GM19351 (cell line): ENCODE data around the gene CORO2A.
"Not testable (repeated sequence)": the region's sequence is repeated elsewhere in the genome, so short reads cannot be mapped to it uniquely, and the experiment has no call there.

Experiments
- ATAC-seq: cut with Tn5 transposase; IDR thresholded peaks from one replicate; pipeline ENCODE4 v1.9.1; 2021; ENCODE audit warnings: mild to moderate bottlenecking, moderate library complexity; ENCODE audit not compliant: unreplicated experiment

The CORO2A gene

DNA sequence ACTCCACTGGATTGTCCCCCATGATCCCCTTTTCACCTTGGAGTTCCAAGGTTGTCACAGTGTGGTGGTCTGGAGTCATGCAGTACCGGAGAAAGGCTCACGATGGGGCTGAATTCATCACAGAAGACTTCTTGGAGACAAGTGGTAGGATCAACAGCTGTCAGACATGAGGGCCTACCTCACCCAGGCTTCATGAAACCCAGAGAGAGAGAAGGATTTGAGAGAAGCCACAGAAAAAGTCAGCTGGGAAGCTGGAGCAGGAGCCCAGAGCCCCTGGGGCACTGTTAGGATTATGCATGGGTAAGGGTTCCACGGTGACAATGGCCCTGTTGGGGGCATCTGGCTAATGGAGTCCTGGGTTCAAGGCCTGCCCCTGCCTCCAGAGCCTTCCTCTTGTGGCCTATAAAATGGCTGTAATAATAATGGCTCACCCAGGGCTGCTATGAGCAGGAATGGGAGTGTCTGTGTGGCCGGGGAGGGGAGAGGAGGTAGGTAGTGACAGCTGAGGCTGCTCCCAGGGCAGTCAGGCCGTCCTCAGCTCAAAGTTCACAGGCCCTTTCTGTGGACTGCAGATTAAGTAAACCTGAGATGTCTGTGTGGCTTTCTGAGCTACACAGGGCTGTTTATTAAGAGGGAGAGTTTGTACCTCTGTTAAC is 74.3 kb downstream of the CORO2A start:
- peak; percentile 37 for ATAC-seq

DNA sequence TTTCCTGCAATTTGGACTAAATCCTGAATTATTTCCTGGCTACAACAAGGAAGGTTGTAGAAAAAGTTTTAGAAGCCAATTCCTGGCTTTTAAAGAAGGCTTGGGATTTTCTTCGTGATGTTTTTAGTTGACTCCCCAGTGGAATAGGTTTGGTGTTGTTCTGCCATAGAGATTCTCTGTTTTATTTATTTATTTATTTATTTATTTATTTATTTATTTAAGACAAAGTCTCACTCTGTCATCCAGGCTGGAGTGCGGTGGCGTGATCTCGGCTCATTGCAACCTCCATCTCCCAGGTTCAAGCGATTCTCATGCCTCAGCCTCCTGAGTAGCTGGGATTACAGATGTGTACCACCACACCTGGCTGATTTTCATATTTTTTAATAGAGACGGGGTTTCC is 75.3 kb downstream of the CORO2A start:
- ATAC-seq, result not testable (repeated sequence)

DNA sequence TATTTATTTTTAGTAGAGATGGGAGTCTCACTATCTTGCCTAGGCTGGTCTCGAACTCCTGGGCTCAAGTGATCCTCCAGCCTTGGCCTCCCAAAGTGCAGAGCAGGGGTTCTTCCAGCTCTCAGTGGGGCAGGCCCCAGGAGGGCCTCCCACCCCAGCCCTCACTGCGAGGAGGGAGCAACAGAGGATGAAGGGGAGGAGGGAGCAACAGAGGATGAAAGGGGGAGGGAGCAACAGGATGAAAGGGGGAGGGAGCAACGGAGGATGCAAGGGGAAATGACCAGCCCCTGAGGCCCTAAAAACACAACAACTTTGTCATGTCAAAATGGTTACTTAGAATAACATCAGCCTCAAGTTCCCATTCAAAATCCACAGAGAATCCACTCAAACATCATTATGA is 83.4 kb downstream of the CORO2A start:
- ATAC-seq, result peak; percentile 6

DNA sequence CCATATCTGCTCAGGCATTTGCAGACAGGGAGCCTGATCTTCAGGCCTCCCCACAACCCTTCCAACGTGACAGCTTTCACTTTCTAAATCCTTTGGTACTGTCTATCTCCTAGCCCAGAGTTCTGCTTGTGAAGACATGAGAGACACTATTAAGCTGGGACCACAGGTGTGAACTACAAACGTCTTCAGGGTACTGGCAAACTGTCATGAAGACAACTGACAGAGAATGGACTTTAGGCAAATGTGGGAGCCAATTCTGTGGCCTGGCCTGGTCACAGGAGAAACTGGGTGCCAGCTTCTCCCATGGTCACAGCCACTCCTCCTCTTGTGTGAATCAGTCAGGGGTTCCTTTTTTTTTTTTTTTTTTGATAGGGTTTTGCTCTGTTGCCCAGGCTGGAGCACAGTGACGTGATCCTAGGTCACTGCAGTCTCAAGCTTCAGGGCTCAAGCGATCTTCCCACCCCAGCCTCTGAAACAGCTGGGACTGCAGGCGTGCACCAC is 83.9 kb downstream of the CORO2A start:
- ATAC-seq, result peak; percentile 89

DNA sequence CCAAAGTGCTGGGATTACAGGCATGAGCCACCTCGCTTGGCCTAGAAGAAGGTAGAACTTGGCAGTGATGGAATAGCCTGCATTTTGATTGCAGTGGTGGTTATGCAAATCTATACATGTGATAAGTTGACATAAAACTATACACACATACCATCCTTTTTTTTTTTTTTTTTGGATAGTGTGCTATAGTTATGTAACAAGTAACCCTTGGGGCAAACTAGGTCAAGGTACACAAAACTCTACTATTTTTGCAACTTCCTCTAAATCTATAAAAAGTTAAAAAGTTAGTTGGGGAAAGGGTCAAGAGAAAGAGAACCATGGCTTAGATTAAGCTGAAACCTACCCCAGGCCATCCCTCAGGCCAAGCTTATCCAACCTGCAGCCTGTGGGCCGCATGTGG is 84.5 kb downstream of the CORO2A start:
- peak; percentile 28 for ATAC-seq

DNA sequence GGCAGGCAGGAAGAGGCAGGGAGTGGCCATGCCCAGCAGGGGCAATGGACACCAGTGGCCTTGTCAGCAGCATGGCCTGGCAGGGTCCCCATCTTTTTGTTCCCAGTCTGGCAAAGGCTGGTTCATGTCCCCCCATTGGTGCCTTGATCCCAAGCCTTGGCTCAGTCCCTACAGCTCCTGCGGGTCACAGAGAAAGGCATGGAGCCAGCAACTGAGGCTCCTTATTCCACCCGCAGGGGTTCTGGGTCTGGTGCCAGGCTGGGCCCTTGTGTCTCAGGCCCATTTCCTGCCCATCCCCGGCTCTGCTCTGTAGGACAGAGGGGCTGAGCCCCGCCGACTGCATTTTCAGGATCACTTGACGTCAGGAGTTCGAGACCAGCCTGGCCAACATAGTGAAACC is 87.4 kb downstream of the CORO2A start:
- ATAC-seq, result no peak

DNA sequence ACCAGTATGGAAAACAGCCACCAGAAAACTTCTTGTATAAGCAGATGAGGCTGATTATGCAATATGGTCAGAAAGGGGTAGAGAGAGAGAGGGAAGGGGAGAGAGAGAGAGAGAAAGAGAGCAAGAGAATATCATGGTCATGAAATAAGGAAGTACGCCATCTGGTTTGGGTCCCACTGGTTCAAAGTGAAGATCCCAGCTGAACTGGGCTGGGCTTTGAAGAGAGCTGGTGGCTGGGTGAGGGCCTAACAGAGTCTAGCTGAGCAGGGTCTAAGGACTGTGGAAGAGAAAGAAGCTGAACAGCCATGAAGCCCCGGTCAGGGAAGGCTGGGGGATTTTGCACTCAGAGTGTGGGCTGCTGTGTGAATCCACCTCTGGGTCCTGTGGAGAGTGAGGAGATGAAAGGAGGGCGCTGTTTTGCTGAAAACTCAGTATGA is 88.0 kb downstream of the CORO2A start:
- no peak for ATAC-seq

DNA sequence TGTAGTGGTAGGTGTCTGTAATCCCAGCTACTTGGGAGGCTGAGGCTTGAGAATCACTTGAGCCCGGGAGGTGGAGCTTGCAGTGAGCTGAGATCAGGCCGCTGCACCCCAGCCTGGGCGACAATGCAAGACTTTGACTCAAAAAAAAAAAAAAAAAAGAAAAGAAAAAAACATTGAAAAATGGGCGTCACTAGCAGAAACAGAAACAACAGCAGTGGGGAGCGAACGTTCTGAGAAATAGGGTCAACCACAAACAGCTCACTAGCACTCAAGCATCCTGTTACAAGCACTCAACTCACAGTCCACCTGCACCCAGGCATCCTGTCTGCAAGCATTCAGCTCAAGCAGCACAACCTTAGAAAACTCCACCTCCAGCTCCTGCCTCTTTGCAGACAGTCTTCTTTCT is 90.6 kb downstream of the CORO2A start:
- peak; percentile 99 for ATAC-seq

DNA sequence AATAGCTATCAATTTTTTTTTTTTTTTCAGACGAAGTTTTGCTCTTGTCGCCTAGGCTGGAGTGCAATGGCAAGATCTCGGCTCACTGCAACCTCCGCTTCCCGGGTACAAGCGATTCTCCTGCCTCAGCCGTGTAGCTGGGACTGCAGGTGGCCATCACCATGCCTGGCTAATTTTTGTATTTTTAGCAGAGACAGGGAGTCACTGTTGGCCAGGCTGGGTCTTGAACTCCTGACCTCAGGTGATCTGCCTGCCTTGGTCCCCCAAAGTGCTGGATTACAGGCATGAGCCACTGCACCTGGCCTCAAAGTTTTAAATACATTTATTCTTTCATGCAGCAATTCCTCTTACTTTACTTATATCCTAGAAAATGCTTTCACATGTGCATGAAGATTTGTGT is 91.0 kb downstream of the CORO2A start:
- ATAC-seq, result peak; percentile 2

DNA sequence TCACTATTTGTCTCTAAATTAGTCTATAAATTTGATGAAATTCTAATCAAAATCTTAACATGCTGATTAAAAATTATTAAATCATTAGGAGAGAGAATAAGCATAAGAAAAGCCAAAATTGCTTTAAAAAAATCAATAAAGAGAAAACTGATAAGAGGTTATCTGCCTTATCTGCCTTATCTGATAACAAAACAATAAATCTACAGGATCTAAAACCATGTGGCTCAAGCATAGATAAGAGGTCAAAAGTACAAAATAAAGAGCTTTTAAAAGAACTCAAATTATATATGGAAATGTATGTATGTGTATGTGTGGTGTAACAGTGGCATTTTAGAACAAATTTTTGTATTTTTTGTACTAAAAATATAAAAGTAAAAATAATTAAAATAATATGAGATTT is 92.0 kb downstream of the CORO2A start:
- no peak for ATAC-seq

DNA sequence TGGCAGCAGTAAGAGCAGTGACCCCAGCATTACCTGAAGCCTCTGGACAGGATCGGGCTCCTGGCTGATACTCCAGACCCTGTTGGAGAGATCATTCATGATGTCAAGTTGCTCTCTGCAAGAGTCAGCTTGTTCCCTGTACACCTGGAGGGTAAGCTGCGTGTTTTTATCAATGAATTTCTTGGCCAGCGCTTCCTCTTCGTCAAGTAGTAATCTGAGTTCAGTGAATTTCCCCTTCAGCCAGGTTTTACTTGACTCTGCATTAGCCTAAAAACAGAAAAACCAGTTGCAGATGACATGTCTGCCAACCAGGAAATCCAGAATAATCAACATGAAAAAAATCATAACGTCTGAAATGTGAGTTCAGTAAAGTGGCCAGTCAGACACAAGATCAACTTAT is 92.5 kb downstream of the CORO2A start:
- ATAC-seq, result no peak

DNA sequence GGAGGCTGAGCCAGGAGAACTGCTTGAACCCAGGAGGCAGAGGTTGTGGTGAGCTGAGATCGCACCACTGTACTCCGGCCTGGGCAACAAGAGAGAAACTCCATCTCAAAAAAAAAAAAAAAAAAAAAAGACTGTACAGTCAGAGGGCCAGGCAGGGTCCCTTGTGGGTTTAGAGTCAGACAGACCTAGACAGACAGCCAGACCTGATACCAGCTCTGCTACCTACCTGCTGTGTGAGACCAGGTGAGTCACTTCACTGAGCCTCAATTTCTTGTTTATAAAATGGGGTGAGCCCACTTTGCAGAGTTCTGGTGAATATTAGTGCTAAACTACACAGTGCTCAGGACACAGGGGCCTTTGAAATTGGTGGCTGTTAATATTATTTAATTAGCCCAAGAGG is 93.1 kb downstream of the CORO2A start:
- ATAC-seq, result no peak

DNA sequence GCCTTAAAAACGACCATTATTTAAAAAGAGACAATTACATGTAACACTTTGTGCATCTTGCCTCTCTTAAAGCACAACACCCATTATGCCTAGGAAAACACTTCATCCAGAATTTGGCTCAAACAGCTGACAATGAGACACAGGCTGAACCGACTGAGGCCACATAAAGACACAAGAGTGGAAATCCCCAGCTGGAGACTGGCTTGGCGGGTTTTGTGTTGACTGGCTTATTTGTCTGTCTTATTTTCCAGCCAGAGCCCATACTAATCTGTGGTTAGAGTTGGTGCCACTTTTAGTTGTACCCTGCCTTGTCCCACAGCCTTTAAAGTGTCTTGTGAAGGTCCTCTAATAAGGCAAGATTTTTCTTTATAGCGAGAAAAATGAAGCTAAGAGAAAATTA is 94.6 kb downstream of the CORO2A start:
- ATAC-seq, result no peak

DNA sequence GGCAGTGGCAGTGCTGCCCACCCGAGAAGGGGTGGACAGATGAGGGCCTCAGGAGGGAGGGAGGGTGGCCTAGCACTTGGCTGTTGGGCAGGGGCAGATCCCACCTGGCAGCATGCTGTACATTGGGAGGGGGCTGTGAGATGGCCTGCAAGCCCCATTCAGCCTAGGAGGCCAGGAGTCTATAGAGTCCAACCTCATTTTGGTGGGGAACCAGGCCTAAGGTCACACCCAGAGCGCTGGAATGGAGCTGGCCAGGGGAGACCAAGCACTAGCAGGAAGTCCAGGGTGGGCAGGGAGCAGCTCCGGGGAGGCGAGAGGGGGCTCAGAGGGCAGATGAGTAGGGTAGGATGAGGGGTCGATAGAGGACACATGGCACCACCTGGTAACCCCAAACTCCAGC is 96.3 kb downstream of the CORO2A start:
- ATAC-seq, result no peak

DNA sequence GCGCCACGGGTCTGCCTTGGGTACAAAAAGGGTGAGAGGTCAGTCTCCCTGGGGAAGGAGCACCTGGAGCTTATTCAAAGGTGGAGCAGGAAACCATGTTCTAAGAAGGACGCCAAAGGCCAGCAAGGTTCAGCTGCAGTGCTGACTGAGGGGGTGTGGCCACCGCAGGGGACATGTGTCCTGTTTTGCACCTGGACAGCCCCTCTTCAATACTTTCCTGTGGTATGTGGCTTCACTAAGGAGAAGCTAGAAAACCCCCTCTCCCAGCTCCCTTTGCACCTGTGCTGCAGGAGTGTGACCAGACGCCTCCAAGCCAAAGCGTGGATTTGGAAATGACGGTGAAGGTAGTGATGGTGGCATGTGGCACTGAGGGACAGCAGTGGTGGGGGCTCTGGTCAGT is 97.0 kb downstream of the CORO2A start:
- no peak for ATAC-seq

DNA sequence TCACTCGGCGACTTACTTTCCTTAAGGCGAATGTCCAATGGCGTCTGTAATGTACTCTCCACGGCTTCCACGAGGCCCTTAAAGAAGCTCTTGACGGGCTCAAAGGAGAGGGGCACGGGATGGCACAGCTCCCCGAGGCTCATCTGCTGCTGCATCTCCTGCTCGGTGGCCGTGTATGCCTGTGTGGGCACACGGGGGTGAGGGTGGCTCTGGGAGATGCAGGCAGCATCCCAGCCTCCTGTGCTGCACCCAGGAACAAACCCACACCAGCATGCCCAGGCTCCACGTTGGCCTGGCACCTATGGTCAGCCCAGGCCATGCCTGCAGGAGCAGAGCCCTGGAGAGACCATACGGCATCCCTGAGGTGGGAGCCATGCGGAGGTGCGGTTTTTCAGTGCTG is 97.6 kb downstream of the CORO2A start:
- ATAC-seq, result no peak

DNA sequence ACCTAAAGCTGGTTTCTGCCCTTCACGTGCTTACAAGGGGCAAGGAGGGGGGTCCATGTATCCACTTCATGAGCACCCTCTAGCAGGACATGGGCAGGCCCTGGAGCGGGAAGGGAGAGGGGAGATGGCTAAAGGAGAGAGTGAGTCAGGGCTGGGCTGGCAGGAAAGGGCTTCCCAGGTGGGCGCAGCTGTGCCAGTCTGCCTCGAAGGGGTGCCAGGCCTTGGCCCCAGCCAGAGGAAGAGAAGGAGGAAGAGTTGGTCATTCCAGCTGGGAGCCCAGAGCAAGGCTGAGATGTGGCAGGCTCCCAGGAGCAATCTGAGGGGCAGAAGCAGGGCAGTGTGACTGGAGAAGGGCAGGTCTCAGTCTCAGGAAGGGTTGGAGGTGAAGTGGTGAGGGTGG is 98.1 kb downstream of the CORO2A start:
- ATAC-seq, result no peak

DNA sequence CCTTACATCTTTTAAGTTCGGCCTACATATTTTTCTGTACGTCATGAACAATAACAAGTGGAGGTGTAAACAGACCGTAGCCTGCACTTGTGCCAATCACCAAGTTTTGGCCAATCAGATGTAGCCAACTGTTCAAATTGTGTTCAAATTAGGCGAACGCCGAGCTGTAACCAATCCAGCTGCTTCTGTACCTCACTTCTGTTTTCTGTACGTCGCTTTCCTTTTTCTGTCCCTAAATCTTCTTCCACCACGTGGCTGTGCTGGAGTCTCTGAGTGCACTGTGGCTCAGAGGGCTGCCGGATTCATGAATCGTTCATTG is 99.9 kb downstream of the CORO2A start:
- no peak for ATAC-seq

DNA sequence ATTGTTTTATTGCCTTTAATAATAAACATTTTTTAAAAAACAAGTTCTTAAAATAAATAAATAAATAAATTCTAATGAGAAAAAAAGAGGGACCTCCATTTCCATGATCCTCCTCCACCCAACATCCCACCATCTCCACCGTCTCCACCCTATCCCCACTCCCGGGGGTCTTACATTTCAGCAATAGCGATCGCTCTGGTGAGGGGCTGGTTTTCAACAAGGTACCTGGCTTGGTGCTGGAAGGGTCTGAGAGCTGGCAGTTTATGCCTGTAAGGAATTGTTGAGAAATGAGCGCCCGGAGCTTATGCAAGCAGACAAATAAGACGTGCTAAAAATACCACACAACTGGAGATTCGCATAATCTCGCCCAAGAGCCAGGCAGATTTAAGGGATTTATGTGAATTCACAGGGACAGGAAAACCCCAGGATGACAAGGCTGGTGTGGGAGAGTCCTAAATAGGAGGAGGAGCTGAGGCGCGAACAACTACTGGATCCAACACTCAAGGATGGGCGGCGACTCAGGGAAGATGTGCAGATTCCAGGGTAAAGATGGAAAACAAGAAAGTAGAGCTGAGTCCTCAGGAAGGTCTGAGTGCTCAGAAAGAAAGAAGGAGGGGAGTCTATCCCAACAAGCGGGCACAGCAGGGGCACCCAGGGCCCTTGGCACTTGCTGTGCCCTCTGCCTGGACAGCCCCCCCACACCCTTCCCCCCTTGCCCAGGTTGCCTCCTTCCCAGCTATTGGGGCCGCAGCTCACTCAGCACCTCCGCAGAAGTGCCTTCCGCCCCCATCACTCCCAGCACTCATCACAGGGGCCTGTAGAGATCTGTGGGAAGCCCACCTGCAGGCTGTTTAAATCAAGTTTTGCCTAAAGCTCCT is 100.5 kb downstream of the CORO2A start:
- ATAC-seq, result no peak

DNA sequence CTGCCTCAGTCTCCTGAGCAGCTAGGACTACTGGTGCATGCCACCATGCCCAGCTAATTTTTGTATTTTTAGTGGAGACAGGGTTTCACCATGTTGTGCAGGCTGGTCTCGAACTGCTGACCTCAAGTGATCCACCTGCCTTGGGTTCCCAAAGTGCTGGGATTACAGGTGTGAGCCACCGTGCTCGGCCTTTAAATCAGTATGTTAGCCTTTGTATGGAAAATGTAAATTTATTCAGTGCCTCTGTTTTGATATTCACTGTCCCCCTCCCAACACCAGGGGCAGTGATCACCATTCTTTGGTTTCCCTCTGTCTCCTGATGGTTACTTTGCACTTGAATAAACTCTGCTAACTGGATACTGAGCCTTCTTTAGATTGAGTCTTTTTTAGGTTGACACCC is 101.8 kb downstream of the CORO2A start:
- ATAC-seq, result not testable (repeated sequence)

DNA sequence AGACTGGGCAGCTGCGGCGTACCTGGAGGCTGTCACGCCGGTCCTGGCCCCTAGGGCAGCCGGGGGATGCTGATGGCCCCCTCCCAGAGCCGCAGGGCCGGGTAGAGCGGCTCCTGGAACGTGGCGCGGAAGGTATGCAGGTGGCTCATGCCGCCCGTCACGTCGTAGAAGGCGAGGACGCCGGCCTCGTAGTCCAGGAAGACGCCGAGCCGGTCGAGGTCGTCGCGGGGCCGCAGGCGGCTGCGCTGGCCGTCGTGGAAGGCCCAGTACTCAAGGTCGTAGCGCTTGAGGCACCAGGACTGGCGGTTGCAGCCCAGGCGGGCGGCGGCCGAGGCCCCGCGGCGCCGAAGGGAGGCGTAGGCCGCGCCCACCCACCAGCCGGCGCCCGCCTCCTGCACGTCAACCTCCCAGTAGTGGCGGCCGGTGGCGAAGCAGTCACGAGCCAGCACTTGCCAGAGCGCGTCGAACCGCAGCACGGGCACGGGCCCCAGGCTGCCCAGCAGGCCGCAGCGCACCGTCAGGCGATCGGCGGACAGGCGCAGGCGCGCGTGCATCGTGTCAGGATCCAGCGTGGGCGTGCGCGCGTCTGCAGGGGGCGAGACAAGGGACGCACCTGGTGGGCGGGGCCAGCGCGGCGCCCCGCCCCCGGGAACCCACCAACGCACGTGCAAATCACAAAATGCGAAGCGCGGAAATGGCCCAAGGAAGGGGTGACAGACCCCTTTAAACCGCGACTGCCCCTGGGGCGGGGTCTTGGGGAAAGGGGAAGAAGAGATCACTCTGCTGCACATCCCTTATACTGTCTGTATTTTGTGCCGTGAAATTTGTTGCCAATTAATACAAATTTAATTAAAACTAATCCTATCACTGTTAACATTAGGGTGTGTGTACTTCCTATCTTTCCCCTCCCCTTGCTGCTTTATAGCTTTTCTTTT is 104.8 kb downstream of the CORO2A start:
- ATAC-seq, result no peak
